22Rv1 (cell line): Measurements from ENCODE around the gene MTG2.

Source experiments
- ZFX ChIP-seq: fragments of 450-650 bp; IDR thresholded peaks from 2 replicates; pipeline ENCODE4 v1.6.1; 2017; ENCODE audit warnings: antibody characterized with exemption, borderline replicate concordance
- TF ChIP-seq, protein P1 (sequence below): fragments of 450-650 bp; IDR thresholded peaks from 2 replicates; pipeline ENCODE4 v1.5.1; 2017; ENCODE audit warnings: mild to moderate bottlenecking

DNA sequence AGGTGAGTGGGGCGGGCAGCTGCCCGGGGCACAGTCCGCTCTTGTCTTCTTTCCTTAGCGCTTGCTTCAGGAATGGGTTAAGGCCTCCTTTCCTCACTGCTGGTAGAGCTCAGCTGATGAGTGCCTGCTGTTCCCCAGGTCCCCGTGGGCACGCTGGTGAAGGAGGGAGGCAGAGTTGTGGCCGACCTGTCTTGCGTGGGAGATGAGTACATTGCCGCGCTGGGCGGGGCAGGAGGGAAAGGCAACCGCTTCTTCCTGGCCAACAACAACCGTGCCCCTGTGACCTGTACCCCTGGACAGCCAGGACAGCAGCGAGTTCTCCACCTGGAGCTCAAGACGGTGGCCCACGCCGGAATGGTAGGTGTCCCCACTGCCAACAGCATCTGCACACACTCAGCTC is 15.7 kb downstream of the MTG2 start:
- TF ChIP-seq, protein P1, sequence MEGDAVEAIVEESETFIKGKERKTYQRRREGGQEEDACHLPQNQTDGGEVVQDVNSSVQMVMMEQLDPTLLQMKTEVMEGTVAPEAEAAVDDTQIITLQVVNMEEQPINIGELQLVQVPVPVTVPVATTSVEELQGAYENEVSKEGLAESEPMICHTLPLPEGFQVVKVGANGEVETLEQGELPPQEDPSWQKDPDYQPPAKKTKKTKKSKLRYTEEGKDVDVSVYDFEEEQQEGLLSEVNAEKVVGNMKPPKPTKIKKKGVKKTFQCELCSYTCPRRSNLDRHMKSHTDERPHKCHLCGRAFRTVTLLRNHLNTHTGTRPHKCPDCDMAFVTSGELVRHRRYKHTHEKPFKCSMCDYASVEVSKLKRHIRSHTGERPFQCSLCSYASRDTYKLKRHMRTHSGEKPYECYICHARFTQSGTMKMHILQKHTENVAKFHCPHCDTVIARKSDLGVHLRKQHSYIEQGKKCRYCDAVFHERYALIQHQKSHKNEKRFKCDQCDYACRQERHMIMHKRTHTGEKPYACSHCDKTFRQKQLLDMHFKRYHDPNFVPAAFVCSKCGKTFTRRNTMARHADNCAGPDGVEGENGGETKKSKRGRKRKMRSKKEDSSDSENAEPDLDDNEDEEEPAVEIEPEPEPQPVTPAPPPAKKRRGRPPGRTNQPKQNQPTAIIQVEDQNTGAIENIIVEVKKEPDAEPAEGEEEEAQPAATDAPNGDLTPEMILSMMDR = no peak
- TF ChIP-seq ZFX = no peak
